Suppressor macrophage (primary cell): ENCODE data around the gene DISP2.

Source experiments
- DNase-seq, 4 experiments: peaks; one replicate each; pipeline ENCODE4 v3.0.0-alpha.2; 2020 to 2022

DISP2 gene

DNA sequence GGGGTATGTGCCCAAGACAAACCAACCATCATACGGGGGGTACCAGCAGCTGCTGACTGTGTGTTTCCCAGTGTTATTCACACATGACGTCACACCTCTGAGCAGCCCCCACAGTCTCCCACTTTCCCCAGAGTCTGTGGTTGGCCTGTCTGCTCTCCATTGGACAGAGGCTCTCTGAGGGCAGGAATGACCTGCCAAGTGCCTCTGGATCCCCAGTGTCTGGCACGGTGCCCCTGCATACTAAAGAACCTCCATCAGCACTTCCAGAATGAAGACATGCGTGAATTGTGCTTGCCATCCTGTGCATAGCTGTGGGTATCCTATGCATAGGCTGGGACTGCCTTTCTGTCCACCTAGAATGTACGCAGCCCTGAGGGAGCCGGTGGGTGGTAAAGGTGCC, 13.8 kb upstream of the DISP2 start:
- DNase-seq = no peak

DNA sequence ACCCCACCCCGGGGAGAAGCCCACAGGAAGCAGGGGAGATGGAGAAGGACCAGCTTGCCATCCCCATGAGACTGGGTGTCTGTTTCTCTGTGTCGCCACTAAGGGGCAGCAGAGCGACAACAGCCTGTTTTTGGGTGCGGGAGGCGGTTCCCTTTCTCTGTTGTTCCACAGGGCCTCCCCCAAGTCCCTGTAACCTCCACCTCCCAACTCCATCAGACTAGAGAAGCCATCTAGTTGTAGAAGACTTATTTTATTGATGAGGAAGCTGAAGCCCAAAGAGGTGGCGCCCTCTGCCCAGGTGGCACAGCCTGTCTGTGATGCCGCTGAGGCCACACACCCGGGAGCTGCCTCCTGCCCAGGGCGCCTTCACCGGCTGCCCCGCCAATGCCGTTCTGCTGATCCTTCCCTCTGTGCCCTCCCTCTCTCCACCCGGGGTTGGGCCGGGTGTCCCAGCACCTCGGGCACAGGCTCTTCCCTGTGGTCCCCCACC, 13.3 kb upstream of the DISP2 start:
- DNase-seq = peak; percentile 78 to 85 (median 82)

DNA sequence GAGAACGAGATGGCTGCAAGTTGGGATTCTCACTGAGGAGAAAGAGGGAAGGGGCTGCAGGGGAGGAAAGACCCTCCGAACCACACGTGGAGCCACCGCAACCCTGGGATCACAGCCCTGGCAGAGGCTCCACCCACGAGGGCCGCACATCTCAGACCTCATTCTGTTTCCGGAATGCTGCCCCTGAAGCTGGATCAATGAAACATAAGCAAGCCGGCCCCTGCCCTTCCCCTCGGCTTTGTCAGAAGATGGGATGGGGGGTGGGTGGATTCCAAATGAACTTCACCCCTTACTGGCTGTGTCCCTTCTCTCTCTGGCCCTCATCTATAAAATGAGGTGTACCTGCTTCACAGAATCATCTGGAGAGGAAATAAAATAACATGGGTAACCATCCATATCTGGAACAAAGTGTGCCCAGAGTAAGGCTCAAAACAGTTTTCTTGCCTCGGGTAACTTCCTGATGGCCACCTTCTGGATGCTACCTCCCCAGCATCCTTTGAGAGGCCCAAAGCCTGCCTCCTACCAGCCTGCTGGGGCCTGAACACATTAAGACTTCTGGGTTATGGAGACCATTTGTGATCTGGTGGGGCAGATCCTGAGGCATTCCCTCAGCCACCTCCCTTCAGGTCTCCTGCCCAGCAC, 12.7 kb upstream of the DISP2 start:
- no peak for DNase-seq

GRCh38 chr15:40345867-40346578, 12.0 kb upstream of the DISP2 start:
- no peak for DNase-seq

- DNase-seq = no peak
These were observed 11.2 kb upstream of the DISP2 start for GRCh38 chr15:40346579-40347558.

- no peak for DNase-seq
These were observed 10.2 kb upstream of the DISP2 start for GRCh38 chr15:40347559-40348473.

GRCh38 chr15:40348474-40348870, 9.5 kb upstream of the DISP2 start:
- no peak for DNase-seq

GRCh38 chr15:40349163-40349562, 8.9 kb upstream of the DISP2 start:
- no peak for DNase-seq

DNA sequence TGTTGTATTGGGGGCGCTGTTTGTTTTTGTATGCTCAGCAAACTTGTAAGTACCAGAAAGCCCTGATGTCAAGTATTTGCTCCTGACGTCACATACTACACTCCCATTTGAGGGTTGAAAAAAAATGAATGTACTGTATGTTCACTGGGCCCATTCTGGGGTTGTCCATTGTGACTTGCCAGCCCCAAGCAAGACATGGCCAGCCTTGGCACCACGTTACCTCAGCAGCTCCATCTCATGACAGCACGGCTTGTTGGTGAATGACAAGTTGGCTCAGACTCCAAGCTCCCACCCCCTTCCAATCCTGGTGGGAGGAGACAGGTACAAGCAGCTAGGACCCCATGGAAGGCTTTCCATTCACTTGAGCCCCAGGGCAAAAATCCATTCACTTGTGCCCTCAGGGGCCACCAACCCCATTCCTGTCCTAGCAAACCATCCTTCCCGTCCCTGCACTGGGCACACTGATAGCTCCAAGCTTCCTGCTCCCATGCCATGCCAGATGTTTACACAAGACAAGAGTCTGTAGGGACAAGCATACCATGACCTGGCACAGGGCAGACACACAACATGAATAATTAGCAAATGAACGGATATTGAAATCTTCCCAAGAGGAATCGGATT, 5.6 kb upstream of the DISP2 start:
- DNase-seq = no peak

GRCh38 chr15:40353697-40354096, 4.3 kb upstream of the DISP2 start:
- no peak for DNase-seq

- DNase-seq = peak in 1 of 4 experiments; percentile 34
These were observed 3.4 kb upstream of the DISP2 start for GRCh38 chr15:40354408-40355171.

GRCh38 chr15:40355976-40356585, 1.9 kb upstream of the DISP2 start:
- DNase-seq = no peak

DNA sequence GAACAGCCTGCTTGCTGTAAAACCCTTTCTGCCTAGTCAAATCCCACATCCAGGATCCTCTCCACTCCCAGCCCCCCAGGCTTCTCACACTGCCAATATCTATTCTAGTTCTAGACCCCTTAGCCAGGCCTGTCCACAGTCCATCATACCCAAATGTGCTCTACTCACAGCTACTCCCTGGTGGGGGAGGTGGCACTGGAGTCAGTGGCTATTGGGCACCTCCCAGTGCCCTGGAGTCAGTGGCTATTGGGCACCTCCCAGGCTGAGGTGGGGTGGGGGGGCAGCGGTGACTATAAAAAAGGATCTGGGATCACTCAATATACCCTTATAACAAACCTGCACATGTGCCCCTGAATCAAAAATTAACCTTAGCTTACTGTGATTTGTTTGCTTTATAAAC, 773 bp upstream of the DISP2 start:
- no peak for DNase-seq

GRCh38 chr15:40358471-40359353, 693 bp downstream of the DISP2 start:
- DNase-seq = no peak

DNA sequence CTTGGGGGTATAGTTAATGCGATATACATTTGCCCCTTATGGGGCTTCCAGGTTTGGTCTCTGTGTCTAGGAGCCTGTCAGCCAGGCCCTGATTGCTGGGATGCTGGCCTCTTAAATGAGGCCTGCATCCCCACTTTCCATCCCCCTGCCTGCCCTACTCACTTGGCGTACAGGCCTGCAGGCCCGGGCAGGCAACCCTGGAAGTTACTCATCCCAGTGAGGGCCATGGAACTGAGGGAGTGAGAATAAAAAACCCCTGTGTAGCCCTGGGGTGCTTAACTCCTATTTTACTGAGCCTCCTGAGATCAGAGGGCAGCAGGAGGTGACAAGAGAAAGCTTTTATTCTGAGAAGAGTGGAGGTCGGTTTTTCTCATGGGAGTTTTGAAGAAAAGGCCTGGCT, 2.0 kb downstream of the DISP2 start:
- DNase-seq = no peak

DNA sequence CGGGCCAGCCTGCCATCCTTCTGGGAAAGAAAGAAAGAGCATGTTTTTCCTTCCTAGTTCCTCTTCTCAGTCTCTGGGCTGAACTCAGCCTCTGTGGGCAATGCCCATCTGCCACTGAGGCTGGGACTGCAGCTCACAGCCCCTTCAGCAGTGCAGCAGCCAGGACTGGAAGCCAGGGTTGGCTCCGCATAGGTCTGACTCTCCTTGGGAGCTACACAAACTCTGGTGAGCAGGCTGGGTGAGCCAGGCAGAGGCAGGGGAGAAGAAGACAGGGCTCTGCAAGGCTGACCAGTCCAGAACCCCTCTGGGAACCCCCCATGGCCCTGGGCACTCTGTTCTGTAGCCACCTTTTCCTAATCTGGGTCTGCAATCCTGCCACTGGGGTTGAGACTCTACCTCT, 3.6 kb downstream of the DISP2 start:
- DNase-seq = no peak

DNA sequence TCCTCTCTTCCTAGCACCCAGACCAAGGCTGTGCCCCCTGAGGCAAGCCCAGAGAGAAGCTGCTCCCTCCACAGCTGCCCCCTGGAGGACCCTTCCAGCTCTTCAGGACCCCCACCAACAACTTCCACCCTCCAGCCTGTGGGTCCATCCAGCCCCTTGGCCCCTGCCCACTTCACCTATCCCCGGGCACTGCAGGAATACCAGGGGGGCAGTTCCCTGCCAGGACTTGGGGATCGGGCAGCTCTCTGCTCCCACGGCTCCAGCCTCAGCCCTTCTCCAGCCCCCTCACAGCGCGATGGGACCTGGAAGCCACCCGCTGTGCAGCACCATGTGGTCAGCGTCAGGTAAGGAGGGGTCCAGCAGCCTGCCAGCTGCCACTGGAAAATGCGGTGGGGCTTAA, 5.6 kb downstream of the DISP2 start:
- no peak for DNase-seq

DNA sequence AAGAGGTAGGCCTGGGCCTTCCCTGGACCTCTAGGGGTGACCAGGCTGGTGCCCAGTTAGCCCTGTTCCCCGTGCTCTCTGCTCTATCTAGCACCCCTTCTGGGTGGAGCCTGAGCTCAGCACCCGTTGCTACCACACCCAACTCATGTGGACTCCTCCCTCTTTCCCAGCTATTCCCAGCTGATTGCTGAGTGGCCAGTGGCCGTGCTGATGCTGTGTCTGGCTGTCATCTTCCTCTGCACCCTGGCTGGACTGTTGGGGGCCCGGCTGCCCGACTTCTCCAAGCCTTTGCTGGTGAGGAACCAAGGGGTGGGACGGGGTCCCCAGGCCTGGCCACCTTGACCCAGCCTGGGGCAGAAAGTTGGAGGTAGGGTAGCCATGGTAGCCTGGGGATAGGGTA, 6.2 kb downstream of the DISP2 start:
- no peak for DNase-seq

GRCh38 chr15:40365016-40365415, 7.0 kb downstream of the DISP2 start:
- no peak for DNase-seq
